Activated CD4-positive, alpha-beta T cell treated with anti-CD3 and anti-CD28 coated beads, Interleukin-2, amount 50 U/mL, for 16 hours (primary cell): ENCODE data around the gene ZSWIM1.

Experiments
- DNase-seq: peaks from one replicate; pipeline ENCODE4 v3.0.0-alpha.2; 2020

The ZSWIM1 gene

DNA sequence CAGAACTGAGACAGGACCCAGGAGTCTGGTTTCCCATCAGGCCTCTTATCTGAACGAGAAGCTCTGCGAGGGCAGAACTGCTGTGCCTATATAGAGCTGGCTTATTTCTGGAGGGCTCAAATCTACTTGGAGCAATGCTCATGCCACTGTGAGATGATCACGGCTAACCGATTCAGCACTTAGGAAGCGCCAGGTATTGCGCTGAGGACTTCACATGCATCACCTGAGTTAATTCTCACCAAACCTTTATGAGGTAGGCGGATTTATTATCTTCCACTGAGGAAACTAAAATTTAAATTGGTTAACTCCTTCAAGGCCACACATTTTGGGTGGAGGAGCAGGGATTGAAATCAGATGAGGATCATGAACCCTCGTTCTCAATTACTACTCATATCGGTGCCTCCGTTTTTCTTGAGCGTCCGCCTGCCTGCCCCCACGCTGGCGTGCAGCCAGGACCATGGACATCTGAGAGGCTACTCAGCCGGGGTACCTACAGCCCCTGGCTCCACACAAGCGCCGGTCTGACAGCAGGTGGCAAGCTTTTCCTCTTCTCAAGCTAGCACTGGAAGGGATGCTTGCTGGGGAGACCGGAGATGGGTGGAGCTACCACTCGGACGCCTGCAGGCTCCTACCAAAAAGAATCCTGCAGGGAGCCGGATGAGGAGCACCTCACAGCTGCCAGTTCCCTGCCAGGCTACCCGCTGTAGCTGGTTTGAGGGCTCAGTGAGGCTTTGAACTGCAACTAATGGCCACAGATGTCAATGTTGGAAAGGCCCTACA is 52.4 kb downstream of the ZSWIM1 start:
- peak; percentile 83 for DNase-seq

DNA sequence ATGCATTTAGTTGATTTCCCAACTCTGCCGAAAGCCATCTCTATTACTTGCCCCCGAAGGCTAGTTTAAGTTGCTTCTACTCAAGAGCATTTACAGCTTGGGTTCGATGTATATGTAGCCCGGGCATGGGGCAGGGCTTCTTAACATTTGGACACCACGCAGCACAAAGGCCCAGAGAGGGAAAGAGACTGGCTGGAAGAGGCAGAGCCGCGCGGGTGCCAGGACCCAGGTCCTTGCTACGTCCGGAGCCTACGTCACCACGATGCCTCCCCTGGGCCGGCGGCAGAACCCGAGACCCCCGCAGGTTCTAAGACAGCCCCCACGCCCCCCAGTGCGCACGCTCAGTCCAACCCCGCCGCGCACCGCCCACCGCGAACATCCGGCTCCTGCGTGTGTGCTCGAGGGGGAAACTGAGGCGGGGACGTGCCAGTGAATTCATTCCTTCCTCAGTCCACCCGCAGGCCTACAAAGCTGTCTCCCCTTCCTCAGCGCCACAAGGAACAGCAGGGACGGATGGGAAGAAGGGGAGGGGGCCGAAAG is 53.1 kb downstream of the ZSWIM1 start:
- peak; percentile 64 for DNase-seq
